HG03571 (cell line): ENCODE results near the gene SPPL2A.
"Not testable (repeated sequence)": the region's sequence is repeated elsewhere in the genome, so short reads cannot be mapped to it uniquely, and the experiment has no call there.

Experiments used
- ATAC-seq: cut with Tn5 transposase; IDR thresholded peaks from one replicate; pipeline ENCODE4 v1.9.1; 2021; ENCODE audit not compliant: unreplicated experiment

The SPPL2A gene

GRCh38 chr15:50773389-50773788 lies 7.9 kb upstream of the SPPL2A start:
- no peak for ATAC-seq

DNA sequence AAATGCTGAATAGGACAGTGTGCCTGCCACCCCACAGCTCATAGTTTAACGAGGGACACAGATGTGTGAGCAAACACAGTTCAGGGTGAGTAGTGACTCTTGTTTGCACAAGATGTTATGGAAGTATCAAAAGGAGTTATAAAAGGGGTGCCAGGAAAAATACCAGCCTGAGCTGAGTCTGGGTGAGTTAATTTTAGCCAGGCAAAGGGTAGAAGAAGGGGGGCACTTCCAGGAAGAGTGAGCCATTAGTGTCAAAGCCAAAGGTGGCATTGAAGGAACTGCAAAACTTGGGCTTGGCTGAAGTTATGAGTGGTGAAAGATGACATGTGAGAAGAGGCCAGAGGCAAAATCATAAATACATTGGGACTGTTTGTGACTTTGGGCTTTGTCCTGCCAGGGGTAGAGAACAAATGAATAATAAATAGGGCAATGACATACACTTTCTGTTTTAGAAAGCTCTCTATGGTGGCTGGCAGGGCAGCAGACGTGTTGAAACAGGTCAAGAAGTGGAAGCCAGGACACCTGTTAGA lies 1.9 kb upstream of the SPPL2A start:
- ATAC-seq: no peak

DNA sequence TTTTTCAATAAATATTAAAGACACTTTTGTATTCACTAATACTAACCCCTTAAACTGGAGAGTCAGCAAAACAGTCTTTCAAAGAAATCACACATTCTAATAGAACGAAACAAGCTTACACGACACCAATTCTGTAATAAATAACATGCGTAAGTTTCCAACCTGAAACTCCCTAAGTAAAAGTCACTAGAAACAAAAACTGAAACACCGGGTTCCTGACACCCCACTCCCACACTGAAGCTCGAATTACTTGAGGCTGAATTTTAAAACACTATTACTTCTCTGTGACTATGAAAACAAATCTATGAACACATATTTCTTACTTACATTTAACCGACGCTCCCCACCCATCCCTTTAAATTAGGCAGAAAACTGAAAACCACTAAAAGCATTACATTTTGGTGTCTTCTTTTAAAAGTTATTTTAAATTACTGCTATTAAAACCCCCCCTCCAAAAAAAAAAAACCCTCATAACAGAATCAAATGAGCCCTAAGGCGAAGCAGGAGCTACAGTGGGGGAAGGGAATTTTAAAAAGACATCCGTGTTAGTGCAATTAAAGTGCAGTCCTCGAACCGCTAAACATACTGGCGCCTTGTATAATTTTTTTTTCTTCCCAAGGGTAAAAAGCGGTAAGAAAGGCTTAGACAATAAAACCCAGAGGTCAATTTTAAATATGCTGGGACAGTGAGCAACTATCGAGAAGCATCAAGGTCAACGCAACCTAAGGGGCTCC lies 878 bp downstream of the SPPL2A start:
- ATAC-seq: peak; percentile 39

DNA sequence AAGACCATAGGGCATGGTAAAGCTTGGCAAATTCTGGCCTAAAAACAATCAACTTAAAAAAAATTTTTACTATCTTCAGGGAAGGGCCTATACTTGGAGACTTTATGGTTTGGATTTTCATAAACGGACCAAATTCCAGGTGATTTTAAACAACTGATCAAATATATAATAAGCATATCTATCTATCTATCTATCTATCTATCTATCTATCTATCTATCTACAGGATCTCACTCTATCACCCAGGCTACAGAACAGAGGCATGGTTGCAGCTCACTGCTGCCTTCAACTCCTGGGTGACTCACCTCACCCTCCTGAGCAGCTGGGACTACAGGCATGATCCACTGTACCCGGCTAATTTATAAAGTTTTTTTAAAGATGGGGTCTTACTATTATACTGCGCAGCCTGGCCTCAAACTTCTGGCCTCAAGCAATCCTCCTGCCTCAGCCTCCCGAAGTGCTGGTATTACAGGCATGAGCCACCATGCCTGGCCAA lies 6.7 kb downstream of the SPPL2A start:
- no peak for ATAC-seq

DNA sequence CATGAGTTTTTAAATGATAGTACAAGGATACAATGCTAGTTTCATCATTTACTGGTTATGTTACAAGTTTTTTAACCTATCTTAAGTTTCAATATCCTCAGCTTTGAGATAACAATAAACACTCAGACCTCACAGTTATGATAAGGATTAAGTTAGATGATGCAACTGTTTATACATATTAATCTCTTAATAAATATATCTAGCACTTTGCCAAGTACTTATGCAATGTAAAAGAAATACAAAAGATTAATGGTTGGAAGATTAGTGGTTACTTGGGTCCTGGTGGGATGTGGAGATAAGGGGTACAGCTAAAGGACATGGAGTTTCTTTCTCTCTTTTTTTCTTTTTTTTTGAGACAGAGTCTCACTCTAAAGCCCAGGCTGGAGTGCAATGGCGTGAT lies 12.0 kb downstream of the SPPL2A start:
- no peak for ATAC-seq

DNA sequence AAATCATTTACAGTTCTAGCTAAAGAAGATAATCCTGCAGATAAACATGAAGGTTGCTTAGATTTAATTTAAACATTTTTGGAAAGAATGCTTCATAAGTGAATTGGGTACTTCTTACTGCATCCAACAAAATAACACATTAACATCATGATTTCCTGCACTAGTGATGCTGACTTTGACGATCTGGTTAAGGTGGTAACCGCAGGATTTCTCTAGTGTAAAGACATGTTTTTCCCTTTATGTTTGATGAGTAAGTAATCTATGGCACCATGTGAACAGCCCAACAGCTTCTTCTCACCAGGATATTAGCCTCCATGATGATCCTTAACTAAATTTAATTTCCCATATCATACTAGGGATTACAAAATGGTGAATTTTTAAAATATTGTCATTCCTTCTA lies 14.1 kb downstream of the SPPL2A start:
- no peak for ATAC-seq

DNA sequence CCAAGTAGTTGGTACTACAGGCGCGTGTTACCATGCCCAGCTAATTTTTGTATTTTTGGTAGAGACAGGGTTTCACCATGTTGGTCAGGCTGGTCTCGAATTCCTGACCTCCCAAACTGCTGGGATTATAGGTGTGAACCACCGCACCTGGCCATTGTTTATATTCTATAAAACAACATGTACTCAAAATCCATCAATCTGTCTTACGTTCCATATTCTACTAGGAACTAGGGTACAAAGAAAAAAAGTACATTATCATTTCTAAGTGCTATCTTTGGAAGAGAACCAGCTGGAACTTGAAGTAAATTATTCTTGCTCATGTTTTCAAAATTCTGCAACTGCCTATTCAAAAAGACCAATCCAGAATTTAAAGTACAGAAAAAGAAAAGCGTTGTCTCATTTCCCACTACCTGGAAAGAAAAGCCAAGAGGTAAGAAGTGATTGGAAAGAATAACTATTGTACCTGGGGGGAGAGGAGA lies 15.2 kb downstream of the SPPL2A start:
- no peak for ATAC-seq

- ATAC-seq: no peak
Observed at GRCh38 chr15:50747523-50747922, 18.0 kb downstream of the SPPL2A start.

DNA sequence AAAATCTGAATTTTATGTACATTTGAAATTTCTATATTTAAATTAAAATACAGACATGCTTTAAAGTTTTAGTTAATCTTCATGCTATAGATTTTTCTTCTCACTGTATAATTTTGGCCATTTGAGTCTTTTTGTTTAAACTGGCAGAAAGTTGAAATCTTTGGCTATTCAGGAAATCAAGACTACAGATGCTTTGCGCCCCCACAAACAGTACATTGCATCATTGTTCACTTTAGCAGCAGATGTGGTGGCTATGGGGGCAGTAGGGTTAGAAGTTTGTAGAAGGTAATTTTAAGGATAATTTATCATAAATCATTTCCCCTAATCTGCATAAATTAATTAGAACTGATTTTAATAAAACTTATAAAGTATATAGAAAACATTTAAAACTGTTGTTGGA lies 20.9 kb downstream of the SPPL2A start:
- ATAC-seq: no peak

- no peak for ATAC-seq
Observed at GRCh38 chr15:50740955-50741354, 24.6 kb downstream of the SPPL2A start.

- no peak for ATAC-seq
Observed at GRCh38 chr15:50736823-50737222, 28.7 kb downstream of the SPPL2A start.

- ATAC-seq: no peak
Observed at GRCh38 chr15:50735156-50735555, 30.4 kb downstream of the SPPL2A start.

GRCh38 chr15:50726315-50726714 lies 39.2 kb downstream of the SPPL2A start:
- no peak for ATAC-seq

GRCh38 chr15:50718700-50719125 lies 46.8 kb downstream of the SPPL2A start:
- no peak for ATAC-seq

DNA sequence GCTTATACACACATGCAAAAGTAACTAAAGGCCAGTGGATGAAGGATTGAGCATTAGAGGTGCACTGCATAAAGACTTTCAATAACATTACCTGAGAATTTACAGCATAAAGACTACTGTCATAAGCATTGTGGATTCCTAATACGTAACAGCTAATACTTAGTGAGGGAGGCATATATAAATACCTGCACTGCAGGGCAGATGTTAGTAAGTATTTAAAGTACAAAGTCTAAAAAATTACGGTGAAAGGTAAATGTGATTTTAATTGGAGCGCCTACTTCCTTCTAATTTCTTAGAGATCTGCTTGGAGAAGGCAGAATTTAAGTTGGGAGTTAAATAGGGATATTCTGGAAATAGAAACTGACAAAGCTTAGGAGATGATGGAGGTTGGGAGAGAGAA lies 53.5 kb downstream of the SPPL2A start:
- no peak for ATAC-seq

GRCh38 chr15:50710585-50710984 lies 54.9 kb downstream of the SPPL2A start:
- ATAC-seq: no peak

- ATAC-seq: no peak
Observed at GRCh38 chr15:50707878-50708427, 57.6 kb downstream of the SPPL2A start.

DNA sequence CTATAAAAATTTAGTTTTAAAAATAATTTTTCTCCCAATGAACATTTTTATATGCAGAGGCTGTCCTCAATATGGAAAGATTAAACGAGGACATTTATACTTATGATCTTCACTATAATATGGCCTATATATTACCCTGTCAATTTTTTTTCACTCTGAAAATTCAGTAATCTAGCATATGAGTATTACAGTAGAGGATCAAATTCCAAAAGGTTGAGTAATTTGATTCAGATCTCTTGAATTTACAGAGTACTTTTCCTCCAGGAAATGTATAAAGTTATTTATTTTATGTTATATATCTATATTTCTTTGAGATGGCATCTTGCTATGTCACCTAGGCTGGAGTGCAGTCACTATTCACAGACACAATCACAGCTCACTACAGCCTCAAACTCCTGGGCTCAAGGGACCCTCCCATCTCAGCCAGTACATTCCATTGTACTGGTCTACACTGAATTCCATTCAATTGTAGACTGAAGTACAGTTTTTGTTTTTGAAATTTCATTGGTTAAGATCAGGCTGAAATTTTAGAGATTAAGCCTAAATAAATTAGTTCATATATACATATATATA lies 62.7 kb downstream of the SPPL2A start:
- no peak for ATAC-seq

DNA sequence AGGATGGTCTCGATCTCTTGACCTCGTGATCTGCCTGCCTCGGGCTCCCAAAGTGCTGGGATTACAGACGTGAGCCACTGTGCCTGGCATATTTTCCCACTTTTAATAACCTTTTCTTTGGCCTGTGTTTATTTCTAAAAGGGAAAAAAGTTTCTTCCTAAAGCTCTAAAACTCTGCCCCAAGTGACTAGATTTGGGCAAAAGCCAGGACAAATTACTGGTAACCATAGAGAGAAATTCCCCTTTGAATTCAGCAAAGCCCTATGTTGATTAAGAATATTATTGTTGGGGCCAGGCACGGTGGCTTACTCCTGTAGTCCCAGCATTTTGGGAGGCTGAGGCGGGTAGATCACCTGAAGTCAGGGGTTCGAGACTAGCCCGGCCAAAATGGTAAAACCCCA lies 67.4 kb downstream of the SPPL2A start:
- no peak for ATAC-seq

DNA sequence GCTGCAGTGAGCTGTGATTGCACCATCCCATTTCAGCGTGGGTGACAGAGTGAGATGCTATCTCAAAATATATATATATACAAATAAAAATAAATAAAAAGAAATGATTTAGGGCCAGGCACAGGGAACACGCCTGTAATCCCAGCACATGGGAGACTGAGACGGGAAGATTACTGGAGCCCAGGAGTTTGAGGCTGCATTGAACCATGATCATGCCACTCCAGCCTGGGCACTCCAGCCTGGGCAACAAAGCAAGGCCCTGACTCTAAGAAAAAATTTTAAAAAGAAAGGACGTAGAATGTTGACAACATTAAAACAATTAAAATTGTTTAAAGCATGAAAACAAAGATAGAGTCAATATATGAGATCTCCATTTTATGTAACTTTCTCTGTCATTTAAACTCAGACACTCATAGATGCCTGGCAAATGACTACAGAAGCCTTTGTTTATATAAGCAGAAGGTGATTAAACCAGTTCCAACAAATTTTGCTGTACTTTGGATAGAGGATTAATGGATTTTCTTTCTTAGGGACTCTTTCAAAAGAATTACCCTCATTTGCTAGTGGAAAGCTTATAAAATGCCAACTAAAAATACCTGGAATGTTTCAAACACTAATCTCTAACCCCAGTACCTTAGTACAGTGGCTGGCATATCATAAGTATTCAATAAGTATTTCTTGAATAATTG lies 68.3 kb downstream of the SPPL2A start:
- ATAC-seq: no peak

DNA sequence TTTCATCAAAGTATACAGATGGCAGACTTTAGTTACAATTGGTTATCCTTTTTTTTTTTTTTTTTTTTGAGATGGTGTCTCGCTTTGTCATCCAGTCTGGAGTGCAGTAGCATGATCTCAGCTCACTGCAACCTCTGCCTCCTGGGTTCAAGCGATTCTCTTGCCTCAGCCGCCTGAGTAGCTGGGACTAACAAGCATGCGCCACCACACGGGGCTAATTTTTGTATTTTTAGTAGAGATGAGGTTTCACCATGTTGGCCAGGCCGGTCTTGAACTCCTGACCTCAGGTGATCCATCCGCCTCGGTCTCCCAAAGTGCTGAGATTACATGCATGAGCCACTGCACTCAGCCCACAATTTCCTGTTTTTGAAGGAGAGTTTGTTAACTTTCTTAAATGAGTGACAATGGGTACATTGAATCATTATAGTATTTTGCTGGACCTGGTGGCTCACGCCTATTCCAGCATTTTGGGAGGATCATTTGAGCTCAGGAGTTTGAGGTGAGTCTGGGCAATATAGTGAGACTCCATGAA lies 70.8 kb downstream of the SPPL2A start:
- ATAC-seq: not testable (repeated sequence)
